K562 (cell line): ENCODE results near the gene PIK3C2A. TPM values are rescaled to one million over a fixed set of nuclear protein-coding genes. Genes with fewer than 3 reads are reported as not detected.

Experiments
- C11orf30 ChIP-seq: fragments of 450-650 bp; IDR thresholded peaks from 2 replicates; pipeline ENCODE4 v1.6.1; 2016; ENCODE audit warnings: low read depth, mild to moderate bottlenecking
- CHD7 ChIP-seq: fragments of 200-600 bp; sonication (generic); IDR thresholded peaks from one replicate; pipeline ENCODE4 v1.6.1; 2012; ENCODE audit warnings: mild to moderate bottlenecking, low read depth, low read length, inconsistent platforms
- DNMT1 ChIP-seq: fragments of 450-650 bp; IDR thresholded peaks from 2 replicates; pipeline ENCODE4 v1.6.1; 2016; ENCODE audit warnings: antibody characterized with exemption, mild to moderate bottlenecking
- FOXJ2 ChIP-seq: fragments of 200-800 bp; sonication (Bioruptor generic); IDR thresholded peaks from 2 replicates; pipeline ENCODE4 v1.6.1; 2016; ENCODE audit warnings: missing genetic modification characterization, missing compliant biosample characterization
- MYBL2 ChIP-seq, 2 experiments: fragments of 450-650 bp in 1 of 2; sonication (generic) in 1 of 2; formaldehyde crosslinking in 1 of 2; IDR thresholded peaks; 2 replicates each; pipeline versions ENCODE4 v1.6.1 to v1.8.1; 2017 to 2022; ENCODE audit warnings: borderline replicate concordance in 1 of 2, inconsistent platforms in 1 of 2, low read depth in 1 of 2, mild to moderate bottlenecking in 1 of 2, missing genetic modification reagents in 1 of 2, moderate library complexity in 1 of 2
- REST ChIP-seq, 2 experiments: fragments of 450-650 bp; formaldehyde crosslinking in 1 of 2; IDR thresholded peaks; 2 replicates each; pipeline versions ENCODE4 v1.4.0 to v1.6.1; 2014 to 2020; ENCODE audit warnings: mild to moderate bottlenecking in 2 of 2, borderline replicate concordance in 1 of 2, low read depth in 1 of 2
- polyA plus RNA-seq, 8 experiments: library from polyadenylated mRNA; depleted of rRNA in 4 of 8; stranded (reverse) in 5 of 8; unstranded in 3 of 8; fragments of >200 nt; fragmentation: Nextera tagmentation in 2 of 8; fragmentation: Illumina TruSeq in 1 of 8; extraction: Ambion mirVana in 2 of 8; extraction: Trizol in 1 of 8; gene quantifications; 2 replicates each; pipeline versions ENCODE4 v1.2.1 to v1.2.3, GENCODE V29; 2011 to 2014; ENCODE audit warnings: inconsistent platforms in 1 of 8, missing spikeins in 1 of 8
- total RNA-seq, 7 experiments: library from RNA; depleted of rRNA in 6 of 7; stranded (reverse); fragments of >200 nt in 6 of 7; fragmentation: Illumina TruSeq in 2 of 7; extraction: Trizol in 2 of 7; gene quantifications; 2 replicates each; pipeline versions ENCODE4 v1.2.1 to v1.2.3, GENCODE V29; 2011 to 2021; ENCODE audit warnings: low replicate concordance in 1 of 7

The PIK3C2A gene
- total and polyA plus RNA-seq, 9 of the 15 experiments (the other 6 are each of a cell fraction or from before 2014, with no cell fraction given), result 3.1 to 25.2 (median 15.6) TPM

GRCh38 chr11:17208257-17208999 lies 642 bp upstream of the PIK3C2A start (continued):
- TF ChIP-seq REST (IDR thresholded peaks at IDR 0.05; ENCODE audit: borderline replicate concordance) (peak; percentile 60), REST (CRISPR knock-in tag; IDR thresholded peaks at IDR 0.05; ENCODE audit: low read depth) (no peak), C11orf30 (0 out of 2 replicates have a peak, but pooled peaks have one; percentile 7), FOXJ2 (tag) (0 out of 2 replicates have a peak, but pooled peaks have one; percentile 26), DNMT1 (no peak), MYBL2 (IDR thresholded peaks at IDR 0.05; ENCODE audit: low read depth) (0 out of 2 replicates have a peak, but pooled peaks have one; percentile 14), MYBL2 (CRISPR knock-in tag; IDR thresholded peaks at IDR 0.05; ENCODE audit: borderline replicate concordance) (no peak), CHD7 (no peak)
